ENCODE measurements around the gene SIRPB2.

SIRPB2 gene

GRCh38 chr20:1490643-1491195 is 501 bp downstream of the SIRPB2 start:
- in situ Hi-C loops (cut with HindIII; ENCODE audit: low pct_ligation_motif_present, low sequenced_read_pairs): no loop called here
- Histone ChIP-seq H3K27me3 (replicated peaks) (peaks cover 17% of the 10 kb centered on the region), H3K4me3 (ENCODE audit: low read depth, low read length) (no peak overlapping the region), H3K27ac (no peak overlapping the region), H3K36me3 (replicated peaks) (no peaks in the 10 kb centered on the region)
- TF ChIP-seq CTCF (IDR thresholded peaks at IDR 0.05; ENCODE audit: low read depth, low read length, missing control alignments): no peak
- DNase-seq: no peak

- no peak overlapping the region for H3K27ac ChIP-seq
- no peak for DNase-seq
- no peak overlapping the region for H3K4me3 ChIP-seq (ENCODE audit: low read depth, low read length)
- no peak for TF ChIP-seq CTCF (IDR thresholded peaks at IDR 0.05; ENCODE audit: low read depth, low read length, missing control alignments)
- H3K27me3 ChIP-seq (replicated peaks): peaks cover 9% of the 10 kb centered on the region
- in situ Hi-C loops (cut with HindIII; ENCODE audit: low pct_ligation_motif_present, low sequenced_read_pairs): no loop called here
- H3K36me3 ChIP-seq (replicated peaks): no peaks in the 10 kb centered on the region
Observed at GRCh38 chr20:1489764-1490436, 1.3 kb downstream of the SIRPB2 start.

GRCh38 chr20:1489325-1489724 is 1.9 kb downstream of the SIRPB2 start:
- DNase-seq: no peak
- Histone ChIP-seq H3K27me3 (replicated peaks) (peaks cover 3% of the 10 kb centered on the region), H3K4me3 (ENCODE audit: low read depth, low read length) (no peak overlapping the region)

GRCh38 chr20:1486566-1486965 is 4.7 kb downstream of the SIRPB2 start:
- H3K27ac ChIP-seq: no peak overlapping the region
- H3K4me3 ChIP-seq (ENCODE audit: low read depth, low read length): no peak overlapping the region
- H3K36me3 ChIP-seq (replicated peaks): no peaks in the 10 kb centered on the region
- H3K27me3 ChIP-seq (replicated peaks): no peaks in the 10 kb centered on the region
- TF ChIP-seq CTCF (IDR thresholded peaks at IDR 0.05; ENCODE audit: low read depth, low read length, missing control alignments): no peak
- in situ Hi-C loops (cut with HindIII; ENCODE audit: low pct_ligation_motif_present, low sequenced_read_pairs): no loop called here
- DNase-seq: no peak

More at GRCh38 chr20:1489325-1489724, 1.9 kb downstream of the SIRPB2 start:
- in situ Hi-C loops (cut with HindIII; ENCODE audit: low pct_ligation_motif_present, low sequenced_read_pairs): no loop called here
- Histone ChIP-seq H3K27ac (no peak overlapping the region), H3K36me3 (replicated peaks) (no peaks in the 10 kb centered on the region)
- TF ChIP-seq CTCF (IDR thresholded peaks at IDR 0.05; ENCODE audit: low read depth, low read length, missing control alignments): no peak

GRCh38 chr20:1484438-1485116 is 6.6 kb downstream of the SIRPB2 start:
- no peak for TF ChIP-seq CTCF (IDR thresholded peaks at IDR 0.05; ENCODE audit: low read depth, low read length, missing control alignments)
- DNase-seq: no peak
- Histone ChIP-seq H3K27ac (no peak overlapping the region), H3K4me3 (ENCODE audit: low read depth, low read length) (no peak overlapping the region), H3K27me3 (replicated peaks) (no peaks in the 10 kb centered on the region), H3K36me3 (replicated peaks) (no peaks in the 10 kb centered on the region)
- in situ Hi-C loops (cut with HindIII; ENCODE audit: low pct_ligation_motif_present, low sequenced_read_pairs): no loop called here
